Calu3 (cell line): ENCODE measurements around the gene CHORDC1. TPM values are rescaled to one million over a fixed set of nuclear protein-coding genes. Genes with fewer than 3 reads are reported as not detected.

Experiments used
- BruUV-seq: library from RNA; stranded (reverse); fragments of 400-500 nt; replicated peaks from 2 replicates; lab custom pipeline; 2021; lab: Mats Ljungman, UMichigan
- CTCF ChIA-PET: fragments of 300-600 bp; sonication (Branson Sonifier 250); formaldehyde crosslinking; loops from one replicate; lab custom pipeline; 2022; ENCODE audit warnings: antibody characterized with exemption; lab: Charles Lee
- DNase-seq: peaks from one replicate; pipeline ENCODE4 v3.0.0; 2022
- H3K27ac Mint-ChIP-seq: one replicate; pipeline ENCODE4 v1.8.0; 2022; ENCODE audit warnings: mixed read lengths; ENCODE audit not compliant: unreplicated experiment
- H3K27me3 Mint-ChIP-seq: one replicate; pipeline ENCODE4 v1.8.0; 2022; ENCODE audit warnings: mixed read lengths; ENCODE audit not compliant: unreplicated experiment
- H3K36me3 Mint-ChIP-seq: one replicate; pipeline ENCODE4 v1.8.0; 2022; ENCODE audit warnings: mild to moderate bottlenecking, moderate library complexity, mixed read lengths; ENCODE audit not compliant: insufficient read depth, unreplicated experiment
- H3K4me1 Mint-ChIP-seq: one replicate; pipeline ENCODE4 v1.8.0; 2022; ENCODE audit warnings: mild to moderate bottlenecking, low read depth, mixed read lengths; ENCODE audit not compliant: unreplicated experiment
- H3K4me3 Mint-ChIP-seq: one replicate; pipeline ENCODE4 v1.8.0; 2022; ENCODE audit warnings: mild to moderate bottlenecking, low read depth, moderate library complexity, mixed read lengths; ENCODE audit not compliant: unreplicated experiment
- H3K9me3 Mint-ChIP-seq: one replicate; pipeline ENCODE4 v1.8.0; 2022; ENCODE audit warnings: low read depth, mixed read lengths; ENCODE audit not compliant: unreplicated experiment
- intact Hi-C: fragments of 100-400 bp; cut with micrococcal nuclease; formaldehyde crosslinking; loops from one replicate; pipeline ENCODE4 v1.10.0; 2022; ENCODE audit not compliant: unreplicated experiment
- total RNA-seq: library from RNA; stranded (reverse); gene quantifications from 2 replicates; pipeline ENCODE4 v1.2.3, GENCODE V29; 2022
- TF ChIP-seq, protein P1 (sequence below): fragments of 200-600 bp; IDR thresholded peaks from one replicate; pipeline ENCODE4 v1.8.0; 2022; ENCODE audit warnings: antibody characterized with exemption; ENCODE audit not compliant: unreplicated experiment

CHORDC1 gene
- total RNA-seq, 1 experiment from 2014 or later: 78.9 TPM

- peak overlapping the region; percentile 88 for H3K4me3 Mint-ChIP-seq
- DNase-seq: no peak
- peaks cover 33% of the 10 kb centered on the region for H3K36me3 Mint-ChIP-seq
- TSS peak; percentile 75 for BruUV-seq
- peaks cover 14% of the 10 kb centered on the region for H3K4me1 Mint-ChIP-seq
- H3K9me3 Mint-ChIP-seq: no peaks in the 10 kb centered on the region
- TF ChIP-seq, protein P1, sequence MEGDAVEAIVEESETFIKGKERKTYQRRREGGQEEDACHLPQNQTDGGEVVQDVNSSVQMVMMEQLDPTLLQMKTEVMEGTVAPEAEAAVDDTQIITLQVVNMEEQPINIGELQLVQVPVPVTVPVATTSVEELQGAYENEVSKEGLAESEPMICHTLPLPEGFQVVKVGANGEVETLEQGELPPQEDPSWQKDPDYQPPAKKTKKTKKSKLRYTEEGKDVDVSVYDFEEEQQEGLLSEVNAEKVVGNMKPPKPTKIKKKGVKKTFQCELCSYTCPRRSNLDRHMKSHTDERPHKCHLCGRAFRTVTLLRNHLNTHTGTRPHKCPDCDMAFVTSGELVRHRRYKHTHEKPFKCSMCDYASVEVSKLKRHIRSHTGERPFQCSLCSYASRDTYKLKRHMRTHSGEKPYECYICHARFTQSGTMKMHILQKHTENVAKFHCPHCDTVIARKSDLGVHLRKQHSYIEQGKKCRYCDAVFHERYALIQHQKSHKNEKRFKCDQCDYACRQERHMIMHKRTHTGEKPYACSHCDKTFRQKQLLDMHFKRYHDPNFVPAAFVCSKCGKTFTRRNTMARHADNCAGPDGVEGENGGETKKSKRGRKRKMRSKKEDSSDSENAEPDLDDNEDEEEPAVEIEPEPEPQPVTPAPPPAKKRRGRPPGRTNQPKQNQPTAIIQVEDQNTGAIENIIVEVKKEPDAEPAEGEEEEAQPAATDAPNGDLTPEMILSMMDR: no peak
- CTCF ChIA-PET: no interaction called here
- intact Hi-C loops: no loop called here
- no peaks in the 10 kb centered on the region for H3K27me3 Mint-ChIP-seq
- peak overlapping the region; percentile 75 for H3K27ac Mint-ChIP-seq
Observed at GRCh38 chr11:90223248-90223585, 368 bp upstream of the CHORDC1 start.

- Mint-ChIP-seq H3K9me3 (no peaks in the 10 kb centered on the region), H3K4me3 (peak overlapping the region; percentile 88), H3K4me1 (peaks cover 16% of the 10 kb centered on the region), H3K27me3 (no peaks in the 10 kb centered on the region), H3K36me3 (peaks cover 33% of the 10 kb centered on the region), H3K27ac (peak overlapping the region; percentile 75)
- no peak for DNase-seq
- intact Hi-C loops: no loop called here
- CTCF ChIA-PET: no interaction called here
- TF ChIP-seq, protein P1: no peak
- BruUV-seq: TSS peak; percentile 45
Observed at GRCh38 chr11:90221803-90222458, 918 bp downstream of the CHORDC1 start.

- intact Hi-C loops: no loop called here
- CTCF ChIA-PET: no interaction called here
- Mint-ChIP-seq H3K27ac (peak overlapping the region; percentile 75), H3K9me3 (no peaks in the 10 kb centered on the region), H3K27me3 (no peaks in the 10 kb centered on the region), H3K4me3 (peak overlapping the region; percentile 88), H3K4me1 (peaks cover 25% of the 10 kb centered on the region), H3K36me3 (peaks cover 33% of the 10 kb centered on the region)
- TF ChIP-seq, protein P1: no peak
- BruUV-seq: no TSS peak
- no peak for DNase-seq
Observed at GRCh38 chr11:90220391-90220790, 2.5 kb downstream of the CHORDC1 start.

DNA sequence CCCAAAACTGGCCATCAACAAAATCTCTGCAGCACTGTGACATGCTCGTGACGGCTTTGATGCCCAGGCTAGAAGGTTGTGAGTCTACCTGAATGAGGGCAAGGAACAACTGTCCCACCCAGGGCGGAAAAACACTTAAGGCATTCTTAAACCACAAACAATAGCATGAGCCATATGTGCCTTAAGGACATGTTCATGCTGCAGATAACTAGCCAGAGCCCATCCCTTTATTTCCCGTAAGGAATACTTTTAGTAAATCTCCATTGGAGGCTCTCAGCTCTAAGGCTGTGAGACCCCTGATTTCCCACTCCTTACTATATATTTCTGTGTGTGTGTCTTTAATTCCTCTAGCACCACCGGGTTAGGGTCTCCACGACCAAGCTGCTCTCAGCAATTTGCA, 3.4 kb downstream of the CHORDC1 start:
- H3K27me3 Mint-ChIP-seq: no peaks in the 10 kb centered on the region
- no peak overlapping the region for H3K27ac Mint-ChIP-seq
- peaks cover 25% of the 10 kb centered on the region for H3K4me1 Mint-ChIP-seq
- no peaks in the 10 kb centered on the region for H3K9me3 Mint-ChIP-seq
- intact Hi-C loops: no loop called here
- H3K4me3 Mint-ChIP-seq: peak overlapping the region; percentile 88
- TF ChIP-seq, protein P1: no peak
- CTCF ChIA-PET: interaction anchor here (0.6 kb wide), 1 partner anchor 685 kb away, joined by 3 read pairs; no protein-coding TSS in a partner anchor
- BruUV-seq: no TSS peak
- peaks cover 33% of the 10 kb centered on the region for H3K36me3 Mint-ChIP-seq
- no peak for DNase-seq
